CD4-positive, alpha-beta T cell treated with Interleukin-6 at 100 ng/mL for 8 hours (primary cell): ENCODE results near the gene NUAK2.
"Not testable (repeated sequence)": the region's sequence is repeated elsewhere in the genome, so short reads cannot be mapped to it uniquely, and the experiment has no call there.

Experiments used
- DNase-seq: peaks from one replicate; pipeline ENCODE4 v3.0.0-alpha.2; 2020; ENCODE audit warnings: mixed read lengths, low spot score

The NUAK2 gene

GRCh38 chr1:205318231-205318991 is 3.1 kb downstream of the NUAK2 start:
- DNase-seq: no peak

DNA sequence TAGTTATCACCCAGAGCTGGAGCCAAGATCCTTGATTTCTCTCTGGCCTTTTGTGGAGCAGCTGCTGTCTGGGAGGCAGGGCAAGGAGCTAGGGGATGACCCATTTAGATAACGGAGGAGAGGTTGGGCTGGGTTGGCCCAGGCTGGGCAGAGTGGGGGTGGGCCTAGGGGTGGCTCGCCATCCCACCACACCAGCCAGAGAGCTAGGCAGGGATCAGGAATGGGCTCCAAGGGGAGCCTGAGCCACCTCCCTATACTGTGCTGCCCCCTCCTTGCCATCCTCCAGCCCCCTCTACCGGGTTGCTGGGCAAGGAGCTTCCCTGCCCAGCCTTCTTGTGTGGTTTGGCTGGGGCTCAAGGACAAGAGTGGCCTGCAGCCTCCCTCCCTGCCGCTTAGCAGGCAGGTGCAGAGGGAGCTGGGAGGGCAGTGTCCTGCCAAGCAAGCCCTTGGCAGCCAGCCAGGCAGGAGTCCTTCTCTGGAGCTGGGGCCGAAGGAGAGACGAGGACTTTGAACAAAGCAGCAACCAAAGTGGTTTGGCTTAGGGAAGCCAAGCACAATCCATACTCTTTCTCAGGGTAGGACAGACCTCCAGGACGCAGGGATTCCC is 4.1 kb downstream of the NUAK2 start:
- no peak for DNase-seq

GRCh38 chr1:205316161-205316566 is 5.4 kb downstream of the NUAK2 start:
- no peak for DNase-seq

GRCh38 chr1:205315008-205315618 is 6.4 kb downstream of the NUAK2 start:
- no peak for DNase-seq

DNA sequence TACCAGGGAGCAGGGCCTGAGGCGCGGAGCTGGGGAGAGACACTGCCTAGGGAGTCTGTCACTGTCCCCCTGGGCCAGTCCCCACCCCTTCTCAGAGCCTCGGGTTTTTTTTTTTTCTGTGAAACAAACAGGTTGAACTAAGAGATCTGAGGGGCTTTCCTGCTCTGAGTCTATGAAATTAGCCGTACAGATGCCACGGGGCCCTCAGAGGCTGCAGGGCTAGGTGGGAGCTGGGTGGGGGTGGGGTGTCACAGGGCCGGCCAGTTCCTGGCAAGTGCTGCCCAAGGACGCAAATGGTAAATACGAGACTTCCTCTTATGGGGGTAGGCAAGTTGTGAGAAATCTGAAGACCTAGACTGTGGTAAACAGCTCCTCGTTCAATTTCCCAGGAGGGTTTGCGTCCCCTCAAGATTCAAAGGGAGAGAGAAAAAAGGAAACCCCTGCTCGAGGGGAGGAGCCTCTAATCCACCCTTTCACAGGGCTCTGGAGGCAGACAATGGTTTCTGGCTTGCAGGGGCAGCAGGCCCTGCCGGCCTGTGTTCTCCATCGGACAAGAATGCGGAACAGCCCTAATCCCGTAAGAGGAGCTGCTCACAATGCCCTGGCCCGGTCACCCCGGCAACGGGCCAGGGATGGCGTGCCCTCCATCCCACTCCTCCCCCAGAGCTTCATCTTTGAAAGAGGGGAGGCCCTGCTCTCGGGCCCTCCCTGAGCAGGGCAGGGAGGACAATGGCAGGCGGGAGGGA is 7.8 kb downstream of the NUAK2 start:
- DNase-seq: peak; percentile 36

GRCh38 chr1:205312866-205313562 is 8.5 kb downstream of the NUAK2 start:
- no peak for DNase-seq

- DNase-seq: no peak
Measured at GRCh38 chr1:205310976-205311704, 10.4 kb downstream of the NUAK2 start.

DNA sequence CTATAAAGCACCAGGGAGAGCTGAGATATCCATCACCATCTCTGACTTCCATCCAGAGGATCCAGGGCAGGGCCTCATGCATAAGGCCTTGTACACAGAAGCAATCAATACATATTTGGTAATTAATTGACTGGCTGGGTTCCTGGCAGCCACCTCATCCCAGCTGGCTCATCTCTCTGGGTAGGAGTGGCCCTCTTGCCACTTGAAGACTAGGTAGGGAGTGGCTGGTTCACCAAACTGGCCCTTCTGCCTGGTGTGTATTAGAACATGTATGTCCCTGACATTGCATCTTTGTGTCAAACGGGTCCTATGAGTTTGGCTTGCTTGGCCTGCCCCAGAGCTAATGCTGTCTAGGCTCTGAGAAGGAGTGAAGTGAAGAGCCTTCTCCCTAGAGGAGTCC is 11.8 kb downstream of the NUAK2 start:
- DNase-seq: no peak

DNA sequence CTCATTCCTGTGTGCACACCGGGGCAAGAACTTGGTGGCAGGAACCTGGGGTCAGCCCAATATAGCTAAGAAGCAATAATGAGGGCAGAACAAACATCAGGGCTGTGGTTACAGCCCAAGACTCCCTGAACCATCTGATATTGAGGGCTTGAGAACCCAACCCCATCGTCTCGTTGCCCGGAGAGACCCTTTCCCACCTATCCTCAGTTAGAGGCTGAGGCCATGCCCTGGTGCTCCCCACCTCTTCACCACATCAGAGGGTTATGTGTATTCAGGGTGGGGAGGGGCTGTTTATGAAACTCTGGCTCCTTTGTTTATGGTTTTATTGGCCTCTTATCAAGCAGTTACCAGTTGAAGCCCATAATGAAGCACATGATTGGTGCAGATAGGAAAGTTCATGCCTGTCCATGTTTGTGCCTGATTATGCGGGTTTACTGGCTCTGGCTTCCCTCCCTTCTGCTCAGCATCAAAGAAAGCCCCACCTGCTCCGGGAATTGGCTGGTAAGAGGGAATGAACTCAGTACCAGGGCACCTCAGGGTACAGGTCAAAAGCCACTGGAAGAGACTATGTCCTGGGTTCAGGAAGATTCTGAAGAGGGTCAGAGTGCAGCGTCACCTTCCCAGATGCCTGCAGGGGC is 14.5 kb downstream of the NUAK2 start:
- DNase-seq: no peak

GRCh38 chr1:205304695-205305070 is 16.9 kb downstream of the NUAK2 start:
- no peak for DNase-seq

DNA sequence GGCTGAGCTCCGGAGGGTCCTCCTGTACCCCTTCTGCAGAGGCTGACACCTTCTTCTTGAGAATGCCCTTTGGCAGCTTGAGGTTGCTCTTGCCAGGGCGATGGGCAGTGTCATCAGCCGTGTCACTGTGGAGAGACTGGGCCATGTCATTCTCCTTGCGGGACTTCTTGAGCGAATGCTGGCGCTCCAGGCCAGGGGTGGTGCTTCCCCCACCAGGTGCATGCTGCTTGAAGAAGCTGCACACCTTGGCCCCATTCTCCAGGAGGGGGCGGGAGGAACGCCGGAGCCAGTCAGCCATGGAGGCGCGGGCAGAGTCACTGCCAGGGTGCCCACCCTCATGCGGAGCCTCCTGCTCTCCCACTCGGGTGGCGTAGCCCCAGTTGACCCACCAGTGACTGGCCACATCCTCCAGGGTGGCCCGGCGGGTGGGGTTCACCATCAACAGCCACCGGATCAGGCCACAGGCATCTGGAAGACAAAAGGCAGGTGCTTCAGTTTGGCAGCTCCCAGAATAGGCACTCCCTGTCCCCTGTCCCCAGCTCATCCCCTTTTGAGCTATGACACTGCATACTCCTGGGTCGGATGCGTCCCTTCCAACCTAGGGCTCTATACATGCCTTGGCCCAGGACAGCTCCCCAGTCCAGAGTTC is 17.4 kb downstream of the NUAK2 start:
- DNase-seq: no peak

- DNase-seq: no peak
Measured at GRCh38 chr1:205303247-205303888, 18.2 kb downstream of the NUAK2 start.

GRCh38 chr1:205301842-205302588 is 19.5 kb downstream of the NUAK2 start:
- DNase-seq: no peak

GRCh38 chr1:205301205-205301821 is 20.2 kb downstream of the NUAK2 start:
- no peak for DNase-seq

DNA sequence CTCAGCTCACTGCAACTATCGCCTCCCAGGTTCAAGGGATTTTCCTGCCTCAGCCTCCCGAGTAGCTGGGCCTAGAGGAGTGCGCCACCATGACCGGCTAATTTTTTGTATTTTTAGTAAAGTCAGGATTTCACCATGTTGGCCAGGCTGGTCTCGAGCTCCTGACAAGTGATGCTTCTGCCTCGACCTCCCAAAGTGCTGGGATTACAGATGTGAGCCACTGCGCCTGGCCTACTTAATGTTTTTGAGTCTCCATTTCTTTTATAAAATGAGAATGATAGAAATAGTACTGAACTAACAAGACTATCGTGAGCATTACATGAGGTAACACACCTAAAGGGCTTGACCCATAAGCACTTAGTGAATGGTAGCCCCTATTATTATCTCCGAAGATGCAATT is 21.4 kb downstream of the NUAK2 start:
- no peak for DNase-seq

GRCh38 chr1:205298191-205298994 is 23.2 kb downstream of the NUAK2 start:
- DNase-seq: no peak

DNA sequence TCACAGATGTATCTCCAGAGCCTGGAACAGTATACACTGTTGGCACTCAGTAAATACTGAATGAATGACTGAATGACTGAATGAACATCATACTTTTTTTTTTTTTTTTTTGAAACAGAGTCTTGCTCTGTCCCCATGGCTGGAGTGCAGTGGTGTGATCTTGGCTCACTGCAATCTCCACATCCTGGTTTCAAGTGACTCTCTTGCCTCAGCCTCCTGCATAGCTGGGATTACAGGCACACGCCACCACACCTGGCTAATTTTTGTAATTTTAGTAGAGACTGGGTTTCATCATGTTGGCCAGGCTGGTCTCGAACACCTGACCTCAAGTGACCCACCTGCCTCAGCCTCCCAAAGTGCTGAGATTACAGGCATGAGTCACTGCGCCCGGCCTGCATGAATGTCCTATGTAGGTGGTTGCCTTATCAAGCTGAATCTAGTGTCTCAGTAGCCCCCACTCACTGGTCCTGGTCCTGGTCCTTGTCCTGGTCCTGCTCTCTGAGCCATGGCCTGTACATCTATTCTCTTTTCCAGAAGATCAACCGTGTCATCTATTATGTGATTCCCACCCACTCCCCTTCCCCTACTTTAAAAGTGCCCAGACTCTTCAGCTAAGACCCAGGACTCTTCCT is 23.9 kb downstream of the NUAK2 start:
- DNase-seq: not testable (repeated sequence)
